Measurements from ENCODE around the gene MYH6.

The MYH6 gene

DNA sequence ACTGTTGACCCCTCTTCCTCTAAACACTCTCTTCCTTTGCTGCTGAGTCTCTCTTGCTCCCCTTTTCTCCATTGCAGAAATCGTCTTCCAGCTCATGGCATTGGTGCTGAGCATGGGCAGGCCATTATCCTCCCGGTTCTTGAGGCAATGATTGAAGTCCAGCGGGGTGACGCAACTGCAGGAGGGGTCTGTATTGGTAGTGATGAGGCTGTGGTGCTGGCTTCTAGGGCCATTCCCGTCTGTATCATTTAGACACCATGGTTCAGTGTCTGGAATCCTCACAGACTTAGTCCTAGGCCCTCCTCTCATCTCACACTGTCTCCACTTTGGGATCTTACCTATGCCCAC is 54.7 kb downstream of the MYH6 start:
- no peak for DNase-seq

- peak; percentile 79 for DNase-seq
Measured at GRCh38 chr14:23352506-23353432, 55.3 kb downstream of the MYH6 start, which contains the start of gene SLC22A17. Gene SLC22A17, minus strand, starts transcription at chr14:23352887.

- DNase-seq: peak; percentile 61
Measured at GRCh38 chr14:23351681-23352505, 56.2 kb downstream of the MYH6 start.

GRCh38 chr14:23349156-23349845 is 58.8 kb downstream of the MYH6 start:
- no peak for DNase-seq

GRCh38 chr14:23348297-23348655 is 59.8 kb downstream of the MYH6 start:
- no peak for DNase-seq

DNA sequence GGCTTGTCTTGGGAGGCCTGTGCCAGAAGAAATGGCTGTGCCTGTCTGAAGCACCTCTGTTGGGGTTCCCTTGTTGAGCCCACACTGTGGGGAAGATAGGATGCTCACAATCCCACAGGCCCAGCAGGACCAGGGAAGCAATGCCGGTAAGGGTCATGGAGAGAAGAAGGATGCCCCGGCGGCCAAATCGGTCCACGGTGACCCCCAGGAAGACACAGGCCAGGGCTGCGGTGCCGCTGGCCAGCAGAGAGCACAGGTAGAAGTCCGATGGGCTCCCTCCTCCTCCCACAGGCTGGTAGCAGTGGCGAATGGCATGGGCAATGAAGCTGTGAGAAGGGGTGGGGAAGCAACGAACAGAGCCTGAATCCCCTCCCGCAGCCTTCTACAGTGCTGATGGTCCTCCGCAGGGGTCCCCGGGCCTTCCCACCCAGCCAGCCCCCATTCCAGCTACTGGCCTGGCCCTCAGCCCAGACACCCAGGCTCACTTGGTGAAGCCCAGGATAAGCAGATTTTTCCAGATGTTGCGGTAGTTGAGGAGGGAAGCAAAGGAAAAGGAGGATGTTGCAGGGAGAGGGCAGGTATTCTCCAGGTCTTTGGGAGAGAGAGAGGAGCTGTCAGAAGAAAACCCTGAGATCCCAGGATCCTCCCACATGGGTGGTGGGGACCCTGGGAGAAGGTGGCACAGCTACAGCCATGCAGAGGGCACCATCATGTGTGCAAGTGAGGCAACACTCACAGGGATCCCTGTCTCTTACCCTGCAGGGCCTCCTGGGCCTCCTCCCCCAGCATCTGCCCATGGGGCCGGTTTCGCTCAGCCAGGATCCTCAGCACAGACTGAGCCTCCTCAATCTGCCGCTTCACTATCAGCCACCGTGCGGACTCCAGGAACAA is 60.4 kb downstream of the MYH6 start:
- DNase-seq: no peak

GRCh38 chr14:23346693-23347405 is 61.2 kb downstream of the MYH6 start:
- DNase-seq: no peak

DNA sequence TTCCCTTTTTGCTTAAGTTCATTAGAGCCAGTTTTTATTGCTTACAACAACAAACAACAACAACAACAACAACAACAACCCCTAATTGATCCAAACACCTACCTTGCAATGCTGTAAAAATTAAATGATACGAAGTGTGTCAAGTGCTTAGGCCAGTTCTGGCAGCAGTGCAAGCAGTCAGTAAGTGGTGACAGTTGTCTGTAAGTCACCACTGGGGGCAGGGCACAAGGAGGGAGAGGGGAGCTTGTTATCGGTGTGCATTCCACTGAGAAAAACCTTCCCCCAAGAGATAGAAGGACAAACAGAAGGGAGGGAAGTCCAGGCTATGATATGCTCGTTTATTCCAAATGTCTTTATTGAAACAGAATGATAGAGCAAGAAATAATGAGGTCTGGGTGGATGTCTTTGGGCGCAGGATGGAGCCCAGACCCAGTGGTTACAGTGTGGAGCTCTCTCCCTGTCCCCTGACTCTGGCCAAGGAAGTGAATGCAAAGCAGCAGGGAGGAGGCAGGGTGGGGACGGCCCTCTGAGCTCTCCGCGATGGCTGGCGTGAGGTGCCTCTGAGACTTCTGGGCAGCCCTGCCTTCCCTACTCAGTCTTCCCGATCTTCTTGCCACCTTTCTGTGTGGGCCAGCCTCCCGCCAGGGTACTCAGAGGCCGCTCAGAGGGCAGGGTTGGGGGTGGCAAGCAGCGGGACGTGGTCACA is 61.9 kb downstream of the MYH6 start:
- no peak for DNase-seq

DNA sequence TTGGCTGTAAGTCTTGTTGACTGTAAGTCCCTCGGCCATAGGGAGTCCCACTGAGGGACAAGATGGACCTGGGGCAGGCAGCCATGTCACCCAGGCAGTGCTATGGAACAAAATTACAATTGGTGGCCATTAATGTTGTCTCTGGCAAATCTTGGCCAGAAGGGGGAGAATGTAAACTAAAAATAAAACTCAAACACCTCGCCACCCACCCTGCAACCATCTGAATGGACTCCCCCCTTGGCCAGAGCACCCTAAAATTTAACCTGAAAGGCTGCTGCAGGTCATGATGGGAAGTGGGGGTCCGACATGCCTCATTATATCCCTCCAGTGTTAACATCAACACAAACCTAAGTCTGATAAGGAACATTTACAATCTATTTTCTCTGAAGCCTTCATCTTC is 63.6 kb downstream of the MYH6 start:
- DNase-seq: no peak

DNA sequence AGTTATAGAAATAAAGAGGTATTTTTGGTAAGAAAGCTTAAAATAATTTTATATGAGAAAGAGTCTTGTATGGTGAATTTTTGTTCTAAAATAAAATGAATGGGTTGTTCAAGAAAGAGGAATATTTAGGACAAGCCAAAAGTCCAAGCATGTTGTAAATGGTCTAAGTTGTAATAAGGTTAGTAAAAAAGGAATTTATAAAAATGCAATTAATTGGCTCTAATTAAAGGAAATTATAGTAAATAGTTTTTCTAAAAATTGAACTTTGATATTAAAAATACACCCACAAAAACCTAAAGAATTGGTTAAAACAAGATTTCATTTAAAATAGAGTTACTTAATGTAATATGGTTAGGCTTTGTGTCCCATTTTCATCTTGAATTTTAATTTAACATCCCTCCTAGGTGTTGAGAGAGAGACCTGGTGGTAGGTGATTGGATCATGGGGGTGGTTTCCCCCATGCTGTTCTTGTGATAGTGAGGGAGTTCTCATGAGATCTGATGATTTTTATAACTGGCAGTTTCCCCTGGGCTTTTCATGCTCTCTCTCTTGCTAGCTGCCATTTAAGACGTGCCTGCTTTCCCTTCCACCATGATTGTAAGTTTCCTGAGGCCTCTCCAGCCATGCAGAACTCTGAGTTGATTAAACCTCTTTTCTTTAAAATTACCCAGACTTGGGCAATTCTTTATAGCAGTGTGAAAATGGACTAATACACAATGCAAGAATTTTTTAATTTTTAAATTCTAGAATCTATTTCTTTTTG is 68.4 kb downstream of the MYH6 start:
- DNase-seq: no peak

DNA sequence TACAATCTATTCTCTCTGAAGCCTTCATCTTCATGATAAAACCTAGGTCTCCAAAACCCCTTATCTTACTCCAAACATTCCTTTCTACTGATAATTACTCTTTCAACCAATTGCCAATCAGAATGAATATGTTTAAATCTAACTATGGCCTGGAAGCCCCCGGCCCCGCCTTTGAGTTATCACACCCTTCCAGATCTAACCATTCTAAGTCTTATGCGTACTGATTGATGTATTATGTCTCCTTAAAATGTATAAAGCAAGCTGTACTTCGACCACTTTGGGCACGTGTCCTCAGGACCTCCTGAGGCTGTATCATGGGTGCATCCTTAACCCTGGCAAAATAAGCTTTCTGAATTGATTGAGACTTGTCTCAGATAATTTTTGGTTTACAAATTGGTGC is 72.5 kb downstream of the MYH6 start:
- DNase-seq: no peak
